DMS79 treated with DMSO at 0.1 percent for 48 hours (cell line): Measurements from ENCODE around the gene SAMD11.

Experiments
- DNase-seq: peaks from one replicate; lab custom pipeline; 2025; lab: John Stamatoyannopoulos, UW

The SAMD11 gene

DNA sequence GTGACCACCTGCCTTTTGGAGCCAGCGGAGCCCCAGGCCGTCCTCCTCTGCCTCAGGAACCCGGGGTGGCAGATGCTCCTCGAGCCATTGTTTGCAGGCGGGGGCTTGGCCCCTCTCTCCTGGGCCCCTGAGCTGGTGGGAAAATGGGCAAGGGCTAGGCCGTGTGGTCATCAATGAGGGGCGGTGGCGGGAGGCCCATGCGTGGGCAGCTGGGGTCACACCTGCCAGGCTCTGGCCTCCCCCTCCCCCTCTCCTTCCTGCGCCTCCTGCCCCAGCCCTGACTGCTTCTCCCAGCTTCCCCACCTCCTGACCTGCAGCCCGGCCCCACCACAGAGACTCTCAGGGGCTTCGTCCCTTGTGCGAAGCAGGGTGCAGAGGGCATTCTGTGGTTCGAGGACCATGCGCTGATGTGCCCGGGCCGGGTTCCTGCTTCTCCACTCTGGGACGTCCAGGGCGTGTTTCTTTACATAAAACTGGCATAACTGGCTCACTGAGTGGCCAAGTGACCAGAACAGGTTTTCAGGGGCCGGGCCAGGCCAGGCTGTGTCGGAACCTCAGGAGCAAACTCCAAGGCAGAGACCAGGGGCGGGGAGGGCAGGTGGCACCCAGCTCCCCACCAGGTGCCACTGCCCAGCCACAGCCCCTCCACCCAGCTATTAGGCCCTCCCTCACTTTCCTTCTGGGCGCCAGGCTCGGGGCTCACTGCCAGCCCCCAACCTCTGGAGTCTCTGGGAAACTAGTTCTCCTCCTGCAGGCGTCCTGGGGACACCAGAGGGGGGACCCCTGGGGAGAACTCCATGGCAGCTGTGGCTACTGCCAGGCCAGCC, 9.3 kb downstream of the SAMD11 start:
- no peak for DNase-seq

DNA sequence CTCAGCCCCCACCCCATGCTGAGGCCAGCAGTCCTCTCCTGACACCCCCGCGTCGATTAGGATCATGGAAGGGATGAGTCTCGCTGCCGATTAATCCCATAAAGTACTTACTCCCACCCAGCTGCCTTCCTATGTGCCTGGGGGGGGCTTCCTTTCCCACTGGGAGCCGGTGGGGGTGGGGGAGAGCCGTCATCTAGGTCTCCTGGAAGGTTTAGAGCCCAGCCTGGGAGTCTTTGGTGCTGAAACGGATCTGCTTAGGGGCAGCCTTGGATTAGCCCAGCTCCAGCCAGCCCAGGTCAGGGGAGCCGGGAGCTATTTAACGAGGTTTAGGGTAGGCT, 9.8 kb downstream of the SAMD11 start:
- no peak for DNase-seq

DNA sequence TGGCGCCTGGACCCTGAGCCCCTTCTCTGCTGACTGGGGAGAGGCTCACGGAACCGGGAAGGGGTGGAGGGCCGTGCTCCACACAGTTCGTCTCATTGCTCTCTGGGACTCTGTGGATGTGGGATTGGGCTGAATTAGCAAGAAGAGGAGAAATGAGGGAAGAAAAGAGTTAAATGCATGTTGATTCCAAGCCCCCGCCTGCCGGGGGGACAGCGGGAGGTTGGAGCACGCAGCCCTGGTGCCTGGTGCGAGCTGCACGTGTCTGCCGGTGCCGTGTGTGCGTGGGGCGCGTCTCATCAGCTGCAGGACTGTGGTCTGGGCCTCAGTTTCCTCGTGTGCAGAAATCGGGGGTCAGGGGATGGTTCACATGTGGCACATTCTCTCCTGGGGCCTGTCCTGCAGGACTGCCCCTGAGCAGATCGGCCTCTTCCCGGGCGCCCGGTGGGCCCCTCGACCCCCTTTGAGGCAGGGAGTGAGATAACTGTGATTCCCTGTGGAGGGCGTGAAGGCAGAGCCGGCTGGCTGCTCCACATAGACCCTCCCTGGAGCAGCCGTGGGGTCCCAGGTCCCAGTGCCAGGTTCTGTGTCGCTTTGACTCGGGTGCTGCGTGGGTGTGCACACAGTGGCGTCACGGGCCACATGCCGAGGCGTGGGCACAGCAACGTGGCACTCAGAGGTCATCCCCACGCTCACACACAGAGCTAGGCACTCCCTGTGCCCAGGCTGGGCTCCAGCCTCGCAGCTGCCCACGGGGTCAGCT, 11.4 kb downstream of the SAMD11 start:
- no peak for DNase-seq

GRCh38 chr1:935751-936231, 12.1 kb downstream of the SAMD11 start:
- DNase-seq: peak; percentile 66

DNA sequence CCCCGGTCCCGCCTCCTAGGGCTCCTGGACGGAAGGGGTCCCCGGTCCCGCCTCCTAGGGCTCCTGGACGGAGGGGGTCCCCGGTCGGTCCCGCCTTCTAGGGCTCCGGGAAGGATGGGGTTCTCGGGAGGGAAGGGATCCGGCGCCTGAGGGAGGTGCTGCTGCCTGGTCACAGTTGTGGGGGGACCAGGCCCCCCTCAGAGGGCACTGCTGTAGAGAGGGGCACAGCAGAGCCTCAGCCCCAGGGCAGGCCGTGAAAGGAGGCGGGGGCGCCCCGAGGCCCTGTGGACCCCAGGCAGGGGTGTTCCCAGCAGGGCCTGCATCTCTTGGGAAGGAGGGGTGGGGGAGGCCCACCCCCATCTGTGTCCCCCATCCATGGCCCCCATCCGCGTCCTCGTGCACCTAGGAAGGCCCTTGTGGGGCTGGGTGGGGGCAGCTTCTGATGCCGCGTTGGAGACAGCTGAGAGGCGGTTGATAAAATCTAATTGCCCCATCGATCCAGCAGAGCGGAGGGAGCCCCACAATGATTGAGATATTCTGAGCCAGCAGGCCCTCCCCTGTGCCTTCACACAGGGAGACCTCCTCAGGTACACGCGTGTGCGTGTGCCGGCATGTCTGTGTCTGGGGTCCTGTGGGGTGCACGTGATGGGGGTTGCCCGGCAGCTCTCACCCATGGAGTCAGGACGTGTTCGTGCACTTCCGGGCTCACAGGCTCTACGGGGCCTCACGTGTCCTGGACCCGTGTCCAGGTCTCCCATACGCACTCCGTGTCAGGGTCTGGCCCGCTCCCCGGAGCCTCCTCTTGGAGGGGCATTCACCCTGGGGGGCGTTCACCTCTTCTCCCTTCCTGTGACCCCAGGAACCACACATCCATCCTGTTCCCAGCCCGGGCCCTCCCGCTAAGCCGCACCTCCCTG, 12.9 kb downstream of the SAMD11 start:
- no peak for DNase-seq

DNA sequence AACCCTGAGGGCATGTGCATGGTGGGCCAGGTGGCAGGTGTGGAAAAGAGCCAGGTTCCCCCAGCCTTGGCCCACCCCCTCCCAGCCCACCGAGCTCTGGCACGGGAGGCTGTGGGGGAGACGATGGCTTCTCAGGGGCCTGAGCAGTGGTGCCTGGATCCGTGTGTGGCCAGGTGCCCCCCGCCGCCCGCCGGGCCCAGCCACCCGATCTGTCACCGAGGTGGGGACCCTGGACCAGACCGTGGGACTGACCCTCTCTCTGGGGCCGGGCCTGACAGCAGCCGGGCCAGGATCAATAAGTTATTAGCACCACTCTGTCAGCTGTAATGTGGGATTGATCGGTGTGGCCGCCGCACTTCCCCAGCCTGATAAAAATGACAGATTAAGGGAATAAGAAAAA, 13.8 kb downstream of the SAMD11 start:
- DNase-seq: no peak

DNA sequence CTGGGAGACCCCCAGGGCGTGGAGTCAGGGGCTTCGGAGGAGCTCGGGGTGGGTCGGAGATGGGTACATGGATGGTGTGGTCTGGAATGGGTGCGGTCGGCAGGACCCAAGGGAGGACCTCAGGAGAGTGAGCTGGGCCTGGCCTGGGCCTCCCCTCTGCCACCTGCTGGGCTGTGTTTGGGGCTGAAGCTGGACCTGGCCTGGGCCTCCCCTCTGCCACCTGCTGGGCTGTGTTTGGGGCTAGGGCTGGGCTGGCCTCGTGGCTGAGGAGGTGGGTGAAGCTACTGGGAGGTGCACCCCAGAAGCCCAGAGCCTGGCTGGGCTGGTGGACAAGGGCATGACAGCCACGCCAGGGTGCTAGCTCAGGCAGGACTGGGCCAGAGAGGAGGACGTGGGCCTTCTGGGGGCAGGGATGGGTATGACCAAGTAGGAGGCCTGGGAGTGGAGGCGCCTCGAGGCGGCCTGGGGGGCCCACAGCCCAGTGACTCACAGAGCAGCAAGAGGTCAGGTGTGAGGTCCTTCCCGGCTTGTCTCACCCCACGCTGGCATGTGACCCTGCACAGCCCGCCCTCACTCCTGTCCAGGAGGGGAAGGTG, 14.5 kb downstream of the SAMD11 start:
- no peak for DNase-seq

DNA sequence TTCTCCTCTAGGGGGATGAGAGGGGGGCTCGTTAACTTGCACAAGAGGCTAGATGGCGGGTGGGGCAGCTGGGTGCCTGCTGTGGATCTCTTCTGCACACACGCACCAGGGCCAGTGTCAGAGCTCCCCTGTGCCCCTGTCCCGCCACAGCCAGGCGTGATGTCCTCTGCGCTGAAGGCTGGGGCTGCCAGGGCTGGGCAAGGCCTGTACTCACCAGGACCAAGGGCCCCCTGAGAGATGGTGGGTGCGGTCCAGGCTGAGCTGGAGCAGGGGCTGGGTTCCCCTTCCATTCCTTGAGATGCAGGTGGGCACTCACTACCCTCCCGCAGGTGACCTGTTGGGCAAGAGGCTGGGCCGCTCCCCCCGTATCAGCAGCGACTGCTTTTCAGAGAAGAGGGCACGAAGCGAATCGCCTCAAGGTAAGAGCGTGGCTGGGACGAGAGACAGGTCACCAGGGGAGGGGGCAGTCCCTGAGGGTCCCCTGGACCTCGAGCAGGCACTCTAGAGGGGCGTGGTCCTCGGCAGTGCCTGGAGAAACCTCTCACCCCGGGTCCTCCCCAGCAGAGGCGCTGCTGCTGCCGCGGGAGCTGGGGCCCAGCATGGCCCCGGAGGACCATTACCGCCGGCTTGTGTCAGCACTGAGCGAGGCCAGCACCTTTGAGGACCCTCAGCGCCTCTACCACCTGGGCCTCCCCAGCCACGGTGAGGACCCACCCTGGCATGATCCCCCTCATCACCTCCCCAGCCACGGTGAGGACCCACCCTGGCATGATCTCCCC, 15.2 kb downstream of the SAMD11 start:
- no peak for DNase-seq

DNA sequence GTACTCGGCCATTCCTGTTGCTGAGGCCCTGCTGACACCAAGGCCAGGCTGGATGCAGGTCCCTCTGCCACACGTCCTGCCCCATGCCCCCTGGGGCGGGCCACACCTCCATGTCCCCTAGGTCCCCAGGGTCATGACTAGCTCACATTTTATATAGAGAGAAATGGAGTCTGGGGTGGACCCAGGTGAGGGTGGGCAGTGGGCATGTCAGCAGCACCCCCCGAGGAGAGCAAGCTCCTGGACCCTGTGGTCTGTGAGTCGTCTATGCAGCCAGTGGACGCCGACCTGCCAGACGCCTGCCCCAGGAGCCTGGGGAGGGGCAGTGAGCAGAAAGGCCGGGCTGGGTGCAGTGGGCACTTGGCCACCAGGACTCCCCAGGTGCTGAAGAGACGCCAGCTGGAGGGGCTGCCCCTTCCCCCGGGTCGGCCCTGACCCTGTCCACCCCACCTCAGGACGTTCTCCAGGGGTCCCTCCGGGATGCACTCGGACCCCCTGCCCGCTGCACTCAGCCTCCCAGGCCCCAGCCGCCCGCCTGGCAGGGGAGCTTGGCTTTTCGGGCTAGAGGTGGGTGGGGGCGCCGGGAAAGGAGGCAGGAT, 15.9 kb downstream of the SAMD11 start:
- DNase-seq: no peak

GRCh38 chr1:940107-941014, 16.6 kb downstream of the SAMD11 start:
- peak; percentile 42 for DNase-seq

- no peak for DNase-seq
Measured at GRCh38 chr1:941015-941587, 17.4 kb downstream of the SAMD11 start.

GRCh38 chr1:941588-942383, 18.1 kb downstream of the SAMD11 start:
- DNase-seq: peak; percentile 61

- DNase-seq: no peak
Measured at GRCh38 chr1:942411-942821, 18.7 kb downstream of the SAMD11 start.

- no peak for DNase-seq
Measured at GRCh38 chr1:942864-943533, 19.3 kb downstream of the SAMD11 start.

- no peak for DNase-seq
Measured at GRCh38 chr1:943545-944340, 20.0 kb downstream of the SAMD11 start.

DNA sequence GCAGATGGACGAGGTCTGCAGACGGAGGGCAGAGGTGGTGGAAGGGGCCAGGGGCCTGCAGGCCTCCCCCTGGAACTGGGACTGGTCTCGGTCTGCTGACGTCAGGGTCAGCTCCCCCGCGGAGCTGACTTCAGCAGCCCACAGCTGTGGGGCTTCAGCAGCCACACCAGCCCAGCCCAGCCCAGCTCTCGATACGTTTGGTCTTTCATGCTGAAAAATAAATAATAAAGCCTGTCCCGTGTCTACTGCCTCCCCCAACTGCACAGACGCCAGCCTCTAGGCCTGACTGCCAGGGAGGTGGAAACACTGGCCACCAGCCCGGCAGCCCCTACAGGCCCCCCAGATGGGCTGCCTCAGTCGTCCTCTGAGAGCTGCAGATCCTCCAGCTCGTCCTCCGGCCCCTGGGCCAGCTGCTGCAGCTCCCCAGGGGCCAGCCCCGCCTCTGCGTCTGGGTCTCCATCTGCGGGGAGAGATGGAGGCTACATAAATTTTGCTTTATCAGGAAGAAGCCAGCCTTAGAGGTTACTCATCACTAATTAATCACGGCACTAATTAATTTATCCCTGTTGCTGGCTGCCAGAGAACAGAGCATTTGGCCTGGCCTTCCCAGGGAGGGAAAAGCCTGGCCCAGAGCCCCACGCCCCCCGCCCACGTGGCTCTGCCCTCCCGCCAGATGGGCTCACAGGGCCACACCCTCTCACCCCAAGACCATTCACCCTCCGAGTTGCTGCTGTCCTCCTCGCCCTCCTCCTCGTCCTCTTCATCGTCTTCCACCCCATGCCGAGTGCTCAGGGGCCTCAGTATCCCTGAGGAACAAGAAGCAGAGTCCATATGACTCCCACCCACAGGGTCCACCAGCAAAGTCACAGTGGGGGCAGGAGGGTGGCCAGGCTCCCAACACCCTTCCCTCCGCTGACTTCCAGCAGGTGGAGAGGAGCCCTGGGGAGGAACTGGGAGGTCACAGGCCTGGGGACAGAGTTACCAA, 20.9 kb downstream of the SAMD11 start:
- DNase-seq: no peak
